A673 (cell line): Measurements from ENCODE around the gene TNKS1BP1.

Experiments
- EZH2 ChIP-seq: fragments of 200-600 bp; sonication (generic); IDR thresholded peaks from 2 replicates; pipeline ENCODE4 v1.6.1; 2017; ENCODE audit warnings: borderline replicate concordance, low read depth, mild to moderate bottlenecking, mixed read lengths, antibody characterized with exemption, low read length; ENCODE audit not compliant: poor library complexity, severe bottlenecking
- TF ChIP-seq, protein P1 (sequence below): fragments of 300-800, 200-600 bp; sonication (generic); conservative IDR thresholded peaks from 2 replicates; pipeline ENCODE4 v1.5.1; 2017; ENCODE audit warnings: low read depth, mild to moderate bottlenecking, antibody characterized with exemption, low read length, moderate library complexity, mixed read lengths

DNA sequence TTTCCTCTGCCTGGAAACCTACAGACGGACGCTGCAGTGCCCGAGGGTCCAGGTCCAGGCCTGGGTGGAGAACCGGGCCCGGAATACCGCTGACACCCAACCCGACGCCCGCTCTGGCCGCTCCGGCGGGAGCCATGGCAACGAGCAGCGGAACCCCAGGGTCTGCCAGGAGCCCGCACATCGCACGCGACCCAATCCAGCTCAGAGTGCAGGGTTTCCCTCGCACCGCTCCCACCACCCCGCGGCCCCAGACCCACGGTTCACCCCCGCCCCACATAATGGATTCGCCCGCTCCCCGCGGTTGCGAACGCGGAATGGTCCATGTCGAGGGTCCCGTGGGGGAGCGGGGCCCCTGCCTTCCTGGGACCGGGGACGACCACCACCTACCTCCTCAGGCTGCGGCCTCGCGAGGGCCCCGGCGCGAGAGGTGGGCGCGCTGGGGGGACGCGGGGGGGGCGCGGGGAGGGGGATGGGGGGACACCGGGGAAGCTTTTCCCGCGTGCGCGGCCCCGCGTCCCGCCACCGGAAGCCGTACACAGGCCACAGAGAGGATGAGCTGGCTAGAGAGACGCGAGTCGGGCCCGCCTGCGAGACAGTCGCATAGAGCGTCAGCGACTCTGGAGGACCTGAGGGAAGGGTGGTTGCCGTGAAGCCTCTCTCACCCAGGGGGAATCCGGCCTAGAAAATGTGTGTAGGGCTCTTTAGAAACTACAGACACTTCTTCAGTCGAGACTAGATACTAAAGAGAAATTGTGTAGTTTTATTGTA, 10.8 kb upstream of the TNKS1BP1 start, which contains the start of gene SSRP1:
- TF ChIP-seq, protein P1, sequence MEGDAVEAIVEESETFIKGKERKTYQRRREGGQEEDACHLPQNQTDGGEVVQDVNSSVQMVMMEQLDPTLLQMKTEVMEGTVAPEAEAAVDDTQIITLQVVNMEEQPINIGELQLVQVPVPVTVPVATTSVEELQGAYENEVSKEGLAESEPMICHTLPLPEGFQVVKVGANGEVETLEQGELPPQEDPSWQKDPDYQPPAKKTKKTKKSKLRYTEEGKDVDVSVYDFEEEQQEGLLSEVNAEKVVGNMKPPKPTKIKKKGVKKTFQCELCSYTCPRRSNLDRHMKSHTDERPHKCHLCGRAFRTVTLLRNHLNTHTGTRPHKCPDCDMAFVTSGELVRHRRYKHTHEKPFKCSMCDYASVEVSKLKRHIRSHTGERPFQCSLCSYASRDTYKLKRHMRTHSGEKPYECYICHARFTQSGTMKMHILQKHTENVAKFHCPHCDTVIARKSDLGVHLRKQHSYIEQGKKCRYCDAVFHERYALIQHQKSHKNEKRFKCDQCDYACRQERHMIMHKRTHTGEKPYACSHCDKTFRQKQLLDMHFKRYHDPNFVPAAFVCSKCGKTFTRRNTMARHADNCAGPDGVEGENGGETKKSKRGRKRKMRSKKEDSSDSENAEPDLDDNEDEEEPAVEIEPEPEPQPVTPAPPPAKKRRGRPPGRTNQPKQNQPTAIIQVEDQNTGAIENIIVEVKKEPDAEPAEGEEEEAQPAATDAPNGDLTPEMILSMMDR = no peak; the same call in 1 of the 2 replicates
- no peak for TF ChIP-seq EZH2
